Stimulated activated CD4-positive, alpha-beta T cell treated with anti-CD3 and anti-CD28 coated beads, TNF-alpha, amount 100 ng/mL, for 1 hour (primary cell): ENCODE data around the gene PRR20G.
"Not testable (repeated sequence)": the region's sequence is repeated elsewhere in the genome, so short reads cannot be mapped to it uniquely, and the experiment has no call there.

Source experiments
- DNase-seq, 3 donors: peaks; one replicate each; pipeline ENCODE4 v3.0.0-alpha.2; 2020; ENCODE audit warnings: low read depth in 3 of 3, low spot score in 1 of 3

PRR20G gene

GRCh38 chr3:127287840-127288239 is at the start of gene PRR20G:
TSS of gene PRR20G (minus strand) at chr3:127288046. CDS start at chr3:127287365, 681 bp downstream.
- no peak for DNase-seq

DNA sequence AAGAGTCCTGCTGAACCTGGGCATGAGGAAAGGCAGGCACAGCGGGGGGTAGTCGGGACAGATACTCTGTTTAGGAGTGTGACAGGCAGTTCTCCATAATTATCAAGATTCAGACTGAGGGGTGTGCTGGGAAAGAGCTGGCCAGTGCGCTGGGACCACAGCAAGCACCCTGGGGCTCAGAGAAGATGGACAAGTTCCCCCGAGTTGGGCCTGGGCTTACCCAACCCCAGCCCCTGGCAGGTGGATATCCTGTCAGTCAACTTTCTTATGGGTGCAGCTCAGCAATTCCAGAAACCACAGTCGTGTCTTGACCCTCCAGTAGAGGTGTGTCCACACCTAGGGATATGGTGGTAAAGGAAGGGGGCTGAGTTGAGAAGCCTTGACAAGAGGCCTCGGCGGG is 49.2 kb upstream of the PRR20G start:
- no peak for DNase-seq

GRCh38 chr3:127336101-127336500 is 48.3 kb upstream of the PRR20G start:
- no peak for DNase-seq

DNA sequence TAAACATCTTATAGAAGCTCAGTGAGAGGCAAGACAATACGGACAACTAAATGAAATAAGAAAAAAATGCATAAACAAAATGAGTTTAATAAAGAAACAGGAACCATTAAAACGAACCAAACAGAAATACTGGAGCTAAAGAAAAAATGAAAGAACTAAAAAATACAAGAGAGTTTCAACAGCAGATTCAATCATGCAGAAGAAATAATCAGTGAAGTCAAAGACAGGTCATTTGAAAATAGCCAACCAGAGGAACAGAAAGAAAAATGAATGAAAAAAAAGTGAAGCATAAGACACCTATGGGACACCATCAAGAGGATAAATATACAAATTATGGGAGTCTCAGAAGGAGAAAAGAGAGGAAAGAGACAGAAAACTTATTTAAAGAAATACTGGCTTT is 42.5 kb upstream of the PRR20G start:
- DNase-seq: no peak

GRCh38 chr3:127329631-127330285 is 41.9 kb upstream of the PRR20G start:
- no peak for DNase-seq

DNA sequence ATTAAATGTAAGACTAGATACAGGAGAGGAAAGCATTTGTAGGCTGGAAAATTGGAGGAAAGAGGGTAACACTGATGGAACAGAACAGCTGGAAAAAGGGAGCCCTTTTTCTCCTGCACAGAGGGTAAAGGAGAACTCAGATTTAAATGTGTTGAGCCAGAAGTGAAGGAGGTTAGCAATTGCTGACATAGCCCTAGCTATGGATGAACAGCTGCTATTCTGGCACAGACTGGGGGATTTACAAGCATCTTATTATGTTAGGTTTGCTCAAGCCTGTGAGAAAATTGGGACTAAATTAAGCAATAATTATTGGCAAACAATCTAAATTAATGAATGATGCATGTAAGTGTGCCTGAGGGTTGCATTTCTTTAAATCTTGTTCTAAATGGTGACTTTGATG is 40.6 kb upstream of the PRR20G start:
- no peak for DNase-seq

- no peak for DNase-seq
Measured at GRCh38 chr3:127326341-127326740, 38.5 kb upstream of the PRR20G start.

GRCh38 chr3:127325629-127325961 is 37.7 kb upstream of the PRR20G start:
- no peak for DNase-seq

DNA sequence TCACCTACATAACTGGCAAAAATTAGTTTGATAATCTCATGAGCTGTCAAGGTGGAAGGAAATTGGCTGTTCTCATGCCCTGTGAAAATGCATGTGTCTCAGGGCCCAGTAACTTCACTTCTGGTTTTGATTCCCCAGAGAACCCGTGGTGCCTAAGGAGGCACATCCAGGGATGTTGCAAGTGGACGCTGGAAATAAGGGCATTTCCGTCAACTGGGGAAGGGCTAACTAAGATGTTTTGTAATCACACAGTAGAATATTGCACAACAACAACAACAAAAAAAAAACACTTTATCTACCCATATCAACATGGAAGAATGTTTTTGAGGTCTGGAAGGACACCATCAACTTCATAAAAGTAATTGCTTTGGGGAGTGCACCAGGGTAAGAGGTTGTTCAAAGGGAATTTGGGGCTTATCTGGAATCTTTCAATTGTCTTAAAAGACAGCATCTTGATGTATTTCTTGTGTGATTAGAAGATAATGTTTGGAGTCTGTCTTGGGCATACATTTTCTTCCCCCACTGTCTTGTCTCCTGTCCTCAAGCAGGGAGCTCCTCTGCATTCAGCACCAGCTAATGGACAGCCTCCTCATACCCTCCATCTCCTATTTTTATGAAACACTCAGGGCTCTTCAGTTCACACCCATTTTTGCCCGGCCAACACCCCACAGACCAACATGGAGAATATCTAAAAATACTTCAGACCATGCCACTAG is 37.2 kb upstream of the PRR20G start:
- DNase-seq: no peak

GRCh38 chr3:127324076-127324475 is 36.2 kb upstream of the PRR20G start:
- no peak for DNase-seq

DNA sequence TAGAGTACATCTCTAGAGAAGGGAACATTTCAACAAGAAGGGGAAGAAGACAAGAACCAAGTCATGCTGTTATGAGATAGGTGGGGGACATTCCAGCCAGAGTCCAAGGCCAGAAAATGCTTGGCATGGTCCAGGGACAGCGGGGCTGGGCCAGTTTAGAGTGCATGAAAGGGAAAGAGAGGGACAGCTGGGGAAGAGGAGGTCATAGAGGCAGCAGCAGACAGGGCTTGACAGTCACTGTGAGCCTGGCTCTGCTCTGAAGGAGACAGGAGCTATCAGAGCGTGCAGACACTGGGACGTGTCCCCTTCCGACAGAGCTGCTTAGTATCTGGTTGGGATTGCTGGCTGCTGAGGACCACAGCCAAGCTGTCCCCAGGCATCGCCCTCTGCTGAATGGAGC is 35.7 kb upstream of the PRR20G start:
- no peak for DNase-seq

- no peak for DNase-seq
Measured at GRCh38 chr3:127321371-127321770, 33.5 kb upstream of the PRR20G start.

GRCh38 chr3:127320529-127321121 is 32.8 kb upstream of the PRR20G start:
- DNase-seq: no peak

- DNase-seq: no peak
Measured at GRCh38 chr3:127316685-127317084, 28.8 kb upstream of the PRR20G start.

DNA sequence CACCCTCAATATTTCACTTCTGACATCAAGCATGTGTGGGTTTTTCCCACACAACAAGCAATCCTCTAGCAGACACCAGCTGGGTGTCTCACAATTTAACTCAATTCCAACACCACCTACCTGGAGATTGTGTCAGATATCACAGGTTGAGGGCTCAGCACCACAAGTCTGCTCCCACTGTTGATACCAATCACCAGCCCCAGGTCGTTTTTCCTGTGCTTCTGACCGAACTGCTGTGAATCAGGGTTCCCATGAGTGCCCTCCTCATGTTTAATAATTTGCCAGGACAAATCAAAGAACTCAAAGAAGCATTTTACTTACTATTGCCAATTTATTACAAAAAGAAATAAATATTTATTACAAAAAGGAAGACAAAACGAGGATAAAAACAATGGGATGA is 25.0 kb upstream of the PRR20G start:
- DNase-seq: no peak

DNA sequence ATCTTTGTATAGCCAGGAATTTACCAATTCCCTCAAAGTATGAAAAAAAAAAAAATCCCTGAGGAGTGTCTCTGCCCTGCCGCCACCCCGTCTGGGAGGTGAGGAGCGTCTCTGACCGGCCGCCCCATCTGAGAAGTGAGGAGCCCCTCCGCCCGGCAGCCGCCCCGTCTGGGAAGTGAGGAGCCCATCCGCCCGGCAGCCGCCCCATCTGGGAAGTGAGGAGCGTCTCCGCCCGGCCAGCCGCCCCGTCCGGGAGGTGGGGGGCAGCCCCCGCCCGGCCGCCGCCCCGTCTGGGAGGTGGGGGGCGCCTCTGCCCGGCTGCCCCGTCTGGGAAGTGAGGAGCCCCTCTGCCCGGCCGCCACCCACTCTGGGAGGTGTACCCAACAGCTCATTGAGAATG is 21.0 kb upstream of the PRR20G start:
- DNase-seq: not testable (repeated sequence)

DNA sequence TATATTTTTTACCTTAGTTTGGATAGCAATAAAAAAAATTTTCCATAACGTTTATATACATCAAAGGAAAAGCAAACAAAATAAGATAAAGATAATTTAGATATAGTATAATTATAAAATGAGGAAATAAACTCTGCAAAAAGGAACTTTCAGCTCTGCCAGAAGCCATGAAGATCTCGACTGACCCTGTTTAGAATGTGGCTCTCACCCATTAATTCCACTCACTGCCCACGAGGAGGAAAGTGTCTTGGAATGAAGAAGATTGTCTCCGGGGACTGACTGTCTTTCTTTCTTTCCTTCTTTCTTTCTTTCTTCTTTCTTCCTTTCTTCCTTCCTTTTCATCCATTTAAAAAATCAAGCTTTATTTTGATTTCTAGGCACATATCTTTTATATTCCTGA is 20.1 kb upstream of the PRR20G start:
- no peak for DNase-seq

- DNase-seq: no peak
Measured at GRCh38 chr3:127307112-127307835, 19.4 kb upstream of the PRR20G start.

GRCh38 chr3:127306361-127307111 is 18.7 kb upstream of the PRR20G start:
- no peak for DNase-seq

DNA sequence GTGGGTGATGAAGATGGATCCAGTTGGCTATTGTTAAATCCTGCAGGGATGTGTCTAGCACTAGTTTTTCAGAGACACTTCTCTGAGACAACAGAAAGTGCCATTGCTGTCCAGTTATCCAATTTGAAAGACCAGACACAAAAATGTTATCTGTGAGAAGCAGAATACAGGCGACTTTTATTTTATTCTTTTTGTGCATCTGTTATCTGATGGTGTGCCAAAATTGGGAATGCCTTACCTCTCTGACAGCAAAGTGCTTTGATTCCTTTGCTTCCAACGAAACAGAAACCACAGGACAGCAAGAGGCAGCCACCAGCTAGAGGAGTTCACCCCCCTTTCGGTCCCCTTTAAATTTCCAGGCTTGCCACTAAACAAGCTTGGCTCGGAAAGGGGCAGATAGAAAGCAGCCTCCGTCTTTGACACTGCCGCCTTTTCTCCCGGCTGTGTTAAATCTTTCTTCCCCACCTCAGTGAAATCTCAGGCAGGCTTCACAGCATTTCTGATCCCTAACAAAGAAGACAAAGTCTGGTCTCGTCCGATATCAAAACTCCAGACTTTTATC is 17.7 kb upstream of the PRR20G start:
- no peak for DNase-seq
